T-helper 1 cell treated with Interleukin-12 subunit alpha and Interleukin-12 subunit beta and Interleukin-4 antibody, amounts not matched to agents 30 μg/mL and 1 μg/mL, for 36 hours (primary cell): ENCODE data around the gene SNAPC5.
"Not testable (repeated sequence)": the region's sequence is repeated elsewhere in the genome, so short reads cannot be mapped to it uniquely, and the experiment has no call there.

Experiments used
- H3K27ac Mint-ChIP-seq: one replicate; pipeline ENCODE4 v1.8.0; 2021; ENCODE audit warnings: mild to moderate bottlenecking, mixed read lengths
- H3K27me3 Mint-ChIP-seq: one replicate; pipeline ENCODE4 v1.8.0; 2021; ENCODE audit warnings: low read depth, mixed read lengths
- H3K36me3 Mint-ChIP-seq: one replicate; pipeline ENCODE4 v1.8.0; 2021; ENCODE audit warnings: low read depth, mixed read lengths
- H3K4me1 Mint-ChIP-seq: one replicate; pipeline ENCODE4 v1.8.0; 2021; ENCODE audit warnings: low read depth, mixed read lengths
- H3K4me3 Mint-ChIP-seq: one replicate; pipeline ENCODE4 v1.8.0; 2021; ENCODE audit warnings: mild to moderate bottlenecking, moderate library complexity, mixed read lengths
- H3K9me3 Mint-ChIP-seq: one replicate; pipeline ENCODE4 v1.8.0; 2021; ENCODE audit warnings: mixed read lengths

The SNAPC5 gene

GRCh38 chr15:66481107-66481856 is 16.3 kb downstream of the SNAPC5 start:
- no peaks in the 10 kb centered on the region for H3K27me3 Mint-ChIP-seq
- H3K9me3 Mint-ChIP-seq, result no peaks in the 10 kb centered on the region
- peaks cover 4% of the 10 kb centered on the region for H3K4me1 Mint-ChIP-seq
- no peak overlapping the region for H3K4me3 Mint-ChIP-seq
- peaks cover 36% of the 10 kb centered on the region for H3K36me3 Mint-ChIP-seq
- peak overlapping the region; percentile 28 for H3K27ac Mint-ChIP-seq

DNA sequence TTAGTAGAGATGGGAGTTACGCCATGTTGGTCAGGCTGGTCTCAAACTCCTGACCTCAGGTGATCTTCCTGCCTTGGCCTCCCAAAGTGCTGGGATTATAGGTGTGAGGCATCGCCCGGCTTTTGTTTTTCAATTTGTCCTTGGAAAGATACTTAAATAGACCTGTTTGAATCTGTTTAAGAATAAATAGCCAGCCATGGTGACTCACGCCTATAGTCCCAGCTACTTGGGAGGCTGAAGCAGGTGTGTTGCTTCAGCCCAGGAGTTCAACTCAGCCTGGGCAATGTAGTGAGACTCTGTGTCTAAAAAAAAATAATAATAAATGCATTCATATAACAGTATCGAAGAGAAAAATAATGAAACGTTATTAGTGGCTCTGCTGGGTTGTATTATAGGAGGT is 17.3 kb downstream of the SNAPC5 start:
- Mint-ChIP-seq H3K4me3 (no peak overlapping the region), H3K36me3 (peaks cover 40% of the 10 kb centered on the region), H3K27ac (no peak overlapping the region), H3K9me3 (no peaks in the 10 kb centered on the region), H3K27me3 (no peaks in the 10 kb centered on the region), H3K4me1 (peaks cover 13% of the 10 kb centered on the region)

GRCh38 chr15:66477011-66477410 is 20.6 kb downstream of the SNAPC5 start:
- H3K4me3 Mint-ChIP-seq, result no peak overlapping the region
- no peaks in the 10 kb centered on the region for H3K27me3 Mint-ChIP-seq
- no peaks in the 10 kb centered on the region for H3K9me3 Mint-ChIP-seq
- H3K27ac Mint-ChIP-seq, result peak overlapping the region; percentile 14
- H3K4me1 Mint-ChIP-seq, result peaks cover 31% of the 10 kb centered on the region
- peaks cover 30% of the 10 kb centered on the region for H3K36me3 Mint-ChIP-seq

DNA sequence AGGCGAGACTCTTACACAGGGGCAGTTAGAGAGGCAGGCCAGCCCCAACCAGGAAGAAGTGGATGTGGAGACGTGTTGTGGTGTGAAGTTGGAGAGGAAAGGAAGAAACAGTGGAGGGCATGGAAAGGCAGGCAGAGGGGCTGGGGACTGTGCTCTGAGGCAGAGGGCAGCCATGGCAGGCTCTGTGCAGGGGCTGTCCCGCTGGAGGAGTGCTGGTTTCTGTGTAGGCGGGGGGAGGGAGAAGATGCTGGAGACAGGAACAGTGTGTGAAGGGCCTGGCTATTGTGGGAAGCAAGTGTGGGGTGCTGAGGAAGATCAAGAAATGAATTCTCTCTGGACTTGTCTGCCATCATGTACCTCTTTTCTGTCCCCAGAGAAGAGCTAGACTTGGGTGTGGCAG is 21.0 kb downstream of the SNAPC5 start:
- Mint-ChIP-seq H3K9me3 (no peaks in the 10 kb centered on the region), H3K27ac (peak overlapping the region; percentile 52), H3K27me3 (no peaks in the 10 kb centered on the region), H3K4me1 (peaks cover 34% of the 10 kb centered on the region), H3K4me3 (no peak overlapping the region), H3K36me3 (peaks cover 25% of the 10 kb centered on the region)

DNA sequence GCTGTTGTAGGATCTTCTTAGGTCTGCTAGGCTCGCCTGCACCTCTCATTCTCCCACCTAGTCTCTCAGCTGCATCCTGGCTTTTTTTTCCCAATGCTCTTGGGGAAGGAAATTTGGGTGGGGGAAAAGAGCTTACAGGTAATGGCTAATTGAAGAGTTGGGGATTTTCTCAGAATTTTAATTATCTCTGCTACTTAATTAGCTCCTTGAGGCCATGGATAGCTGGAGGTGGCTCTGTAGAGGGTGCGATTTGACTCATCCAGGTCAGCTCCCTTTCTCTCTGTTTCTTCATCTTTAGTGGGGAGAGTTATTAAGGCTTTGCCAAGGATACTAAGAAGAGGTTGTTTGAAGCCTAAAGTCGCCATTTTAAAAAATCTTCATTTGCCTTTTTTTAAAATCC is 22.6 kb downstream of the SNAPC5 start:
- H3K4me1 Mint-ChIP-seq, result peaks cover 46% of the 10 kb centered on the region
- H3K27me3 Mint-ChIP-seq, result no peaks in the 10 kb centered on the region
- H3K36me3 Mint-ChIP-seq, result peaks cover 17% of the 10 kb centered on the region
- H3K9me3 Mint-ChIP-seq, result no peaks in the 10 kb centered on the region
- H3K4me3 Mint-ChIP-seq, result no peak overlapping the region
- H3K27ac Mint-ChIP-seq, result no peak overlapping the region

DNA sequence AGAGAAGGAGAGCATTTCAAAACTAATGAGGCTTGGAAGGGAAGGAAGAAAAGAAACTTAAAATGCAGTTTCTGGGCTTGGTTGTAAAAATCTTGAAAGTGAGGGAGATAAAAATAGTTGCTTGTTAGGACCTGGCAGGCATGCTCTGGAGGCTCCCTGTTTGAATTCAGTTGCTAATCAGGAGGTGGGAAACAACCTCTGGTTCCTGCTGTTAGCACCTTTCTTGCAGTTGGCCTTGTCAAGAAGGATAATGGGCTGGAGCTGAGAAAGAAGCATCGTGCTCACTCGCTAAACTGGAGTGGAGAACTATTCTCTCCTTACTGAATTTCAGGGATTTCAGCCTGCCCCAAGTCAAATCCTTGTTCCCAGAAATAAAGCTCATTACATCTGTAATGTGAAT is 23.4 kb downstream of the SNAPC5 start:
- H3K36me3 Mint-ChIP-seq, result peaks cover 13% of the 10 kb centered on the region
- H3K4me1 Mint-ChIP-seq, result peaks cover 46% of the 10 kb centered on the region
- H3K9me3 Mint-ChIP-seq, result no peaks in the 10 kb centered on the region
- H3K4me3 Mint-ChIP-seq, result no peak overlapping the region
- H3K27me3 Mint-ChIP-seq, result no peaks in the 10 kb centered on the region
- H3K27ac Mint-ChIP-seq, result peak overlapping the region; percentile 21

DNA sequence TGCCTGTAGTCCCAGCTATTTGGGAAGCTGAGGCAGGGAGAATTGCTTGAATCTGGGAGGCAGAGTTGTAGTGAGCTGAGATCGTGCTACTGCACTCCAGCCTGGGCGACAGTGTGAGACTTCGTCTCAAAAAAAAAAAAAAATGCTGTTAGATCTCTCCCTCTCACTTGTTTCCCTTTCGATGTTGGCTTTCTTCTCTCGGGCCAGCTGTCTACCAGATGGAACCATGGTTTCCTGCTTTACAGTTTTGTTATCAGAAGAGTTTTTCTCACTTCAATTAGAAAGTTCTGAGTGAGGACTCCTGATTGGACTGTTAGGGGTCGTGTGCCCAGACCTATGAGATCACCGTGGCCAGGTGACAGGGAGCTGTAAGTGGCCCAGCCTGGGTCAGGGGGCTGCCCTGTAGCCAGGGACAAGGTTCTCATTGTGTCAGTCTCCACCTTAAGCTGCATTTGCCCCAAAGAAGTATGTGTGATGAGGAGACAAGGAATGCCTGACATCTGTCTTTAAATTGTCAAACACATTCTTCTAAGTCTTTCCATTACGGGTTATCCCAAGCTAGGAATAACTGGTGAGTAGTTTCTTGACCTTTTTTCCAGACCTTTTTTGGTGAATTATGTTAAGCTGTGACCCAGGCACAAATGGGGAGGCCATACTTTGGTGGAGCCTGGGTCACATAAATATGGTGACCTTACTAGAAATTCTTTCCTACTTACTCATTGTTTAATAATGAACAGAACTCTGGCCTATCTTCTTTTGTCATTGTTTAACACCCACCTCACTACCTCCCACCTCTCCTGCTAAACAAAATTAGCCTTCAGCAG is 25.2 kb downstream of the SNAPC5 start:
- Mint-ChIP-seq H3K27me3 (no peaks in the 10 kb centered on the region), H3K4me1 (peaks cover 44% of the 10 kb centered on the region), H3K4me3 (peak overlapping the region; percentile 45), H3K36me3 (peaks cover 13% of the 10 kb centered on the region), H3K27ac (peak overlapping the region; percentile 68), H3K9me3 (no peaks in the 10 kb centered on the region)

DNA sequence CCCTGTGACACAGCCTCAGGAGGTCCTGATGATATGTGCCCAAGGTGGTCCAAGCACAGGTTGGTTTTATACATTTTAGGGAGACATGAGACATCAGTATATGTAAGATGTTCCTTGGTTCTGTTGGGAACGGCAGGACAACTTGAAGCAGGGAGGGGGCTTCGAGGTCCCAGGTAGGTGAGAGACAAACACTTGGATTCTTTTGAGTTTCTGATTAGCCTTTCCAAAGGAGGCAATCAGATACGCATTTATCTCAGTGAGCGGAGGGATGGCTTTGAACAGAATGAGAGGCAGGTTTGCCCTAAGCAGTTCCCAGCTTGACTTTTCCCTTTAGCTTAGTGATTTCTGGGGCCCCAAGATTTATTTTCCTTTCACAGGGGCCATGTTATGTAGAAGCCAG is 26.7 kb downstream of the SNAPC5 start:
- Mint-ChIP-seq H3K27ac (peak overlapping the region; percentile 18), H3K36me3 (peaks cover 22% of the 10 kb centered on the region)
- H3K4me3 Mint-ChIP-seq, result not testable (repeated sequence)

GRCh38 chr15:66467162-66468040 is 30.2 kb downstream of the SNAPC5 start:
- H3K36me3 Mint-ChIP-seq, result peaks cover 23% of the 10 kb centered on the region
- H3K9me3 Mint-ChIP-seq, H3K4me3 Mint-ChIP-seq, H3K27me3 Mint-ChIP-seq: not testable (repeated sequence)
- peaks cover 22% of the 10 kb centered on the region for H3K4me1 Mint-ChIP-seq
- H3K27ac Mint-ChIP-seq, result peak overlapping the region; percentile 41

More for the DNA sequence above, 26.7 kb downstream of the SNAPC5 start:
- peaks cover 40% of the 10 kb centered on the region for H3K4me1 Mint-ChIP-seq
- H3K27me3 Mint-ChIP-seq, H3K9me3 Mint-ChIP-seq: not testable (repeated sequence)

DNA sequence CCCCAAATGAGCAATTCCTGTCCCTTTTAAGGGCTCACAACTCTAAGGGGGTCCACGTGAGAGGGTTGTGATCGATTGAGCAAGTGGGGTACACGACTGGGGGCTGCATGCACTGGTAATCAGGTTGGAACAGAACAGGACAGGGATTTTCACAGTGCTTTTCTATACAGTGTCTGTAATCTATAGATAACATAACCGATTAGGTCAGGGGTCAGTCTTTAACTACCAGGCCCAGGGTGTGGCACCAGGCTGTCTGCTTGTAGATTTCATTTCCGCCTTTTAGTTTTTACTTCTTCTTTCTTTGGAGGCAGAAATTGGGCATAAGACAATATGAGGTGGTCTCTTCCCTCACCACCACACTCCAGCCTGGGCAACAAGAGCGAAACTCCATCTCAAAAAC is 32.3 kb downstream of the SNAPC5 start:
- H3K4me3 Mint-ChIP-seq, H3K9me3 Mint-ChIP-seq, H3K27me3 Mint-ChIP-seq, H3K4me1 Mint-ChIP-seq, H3K27ac Mint-ChIP-seq: not testable (repeated sequence)
- H3K36me3 Mint-ChIP-seq, result peaks cover 29% of the 10 kb centered on the region

- peaks cover 13% of the 10 kb centered on the region for H3K4me1 Mint-ChIP-seq
- H3K27me3 Mint-ChIP-seq, result no peaks in the 10 kb centered on the region
- H3K27ac Mint-ChIP-seq, result no peak overlapping the region
- H3K9me3 Mint-ChIP-seq, result no peaks in the 10 kb centered on the region
- no peak overlapping the region for H3K4me3 Mint-ChIP-seq
- peaks cover 38% of the 10 kb centered on the region for H3K36me3 Mint-ChIP-seq
Observed at GRCh38 chr15:66462627-66463026, 34.9 kb downstream of the SNAPC5 start.

- no peak overlapping the region for H3K27ac Mint-ChIP-seq
- H3K27me3 Mint-ChIP-seq, result no peaks in the 10 kb centered on the region
- H3K9me3 Mint-ChIP-seq, result no peaks in the 10 kb centered on the region
- no peak overlapping the region for H3K4me3 Mint-ChIP-seq
- peaks cover 11% of the 10 kb centered on the region for H3K4me1 Mint-ChIP-seq
- peaks cover 34% of the 10 kb centered on the region for H3K36me3 Mint-ChIP-seq
Observed at GRCh38 chr15:66461917-66462316, 35.6 kb downstream of the SNAPC5 start.

- H3K4me1 Mint-ChIP-seq, result peaks cover 11% of the 10 kb centered on the region
- H3K36me3 Mint-ChIP-seq, result peaks cover 33% of the 10 kb centered on the region
Observed at GRCh38 chr15:66461294-66461693, 36.3 kb downstream of the SNAPC5 start.

DNA sequence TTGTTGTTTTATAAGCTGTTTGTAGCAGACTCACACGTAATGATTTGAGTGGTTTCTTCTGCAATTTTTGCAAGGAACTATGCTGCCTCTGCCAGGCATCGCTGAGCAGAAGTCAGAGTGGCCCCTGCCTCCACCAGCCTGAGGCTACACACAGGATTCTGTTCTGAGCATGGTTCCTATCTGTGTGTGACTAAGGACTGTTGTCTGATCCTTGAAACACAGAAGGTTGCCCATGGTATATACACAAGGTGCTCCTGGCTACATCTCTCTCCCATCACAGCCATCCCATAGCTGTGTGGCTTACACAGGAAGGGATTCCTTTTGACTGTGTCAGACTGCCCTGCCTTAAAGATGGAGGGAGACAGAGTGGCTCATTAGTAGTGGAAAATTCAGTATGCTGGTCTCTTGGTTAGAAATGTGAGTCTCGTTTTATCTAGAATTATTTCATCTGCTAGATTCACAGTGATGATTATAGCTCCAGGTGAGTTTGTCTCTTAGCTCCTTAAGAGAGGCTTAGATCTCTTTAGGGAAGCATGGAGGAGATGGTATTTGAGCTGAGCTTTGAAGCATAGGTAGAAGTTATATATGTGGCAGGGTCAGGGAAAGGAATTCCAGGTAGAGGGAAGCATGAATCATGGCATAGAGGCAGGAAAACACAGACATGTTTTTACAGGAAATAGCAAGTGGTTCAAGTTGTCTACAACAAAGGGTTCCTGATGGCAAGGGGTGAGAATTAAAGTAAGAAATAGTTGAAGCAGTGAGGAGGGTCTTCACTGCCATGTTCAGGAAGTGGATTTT is 37.5 kb downstream of the SNAPC5 start:
- Mint-ChIP-seq H3K27me3 (no peaks in the 10 kb centered on the region), H3K27ac (peak overlapping the region; percentile 2), H3K36me3 (peaks cover 24% of the 10 kb centered on the region), H3K4me1 (peaks cover 11% of the 10 kb centered on the region), H3K4me3 (no peak overlapping the region), H3K9me3 (no peaks in the 10 kb centered on the region)

More at GRCh38 chr15:66461294-66461693, 36.3 kb downstream of the SNAPC5 start:
- H3K27me3 Mint-ChIP-seq, H3K27ac Mint-ChIP-seq, H3K4me3 Mint-ChIP-seq, H3K9me3 Mint-ChIP-seq: not testable (repeated sequence)
